ENCODE results near the gene PRDM15.

DNA sequence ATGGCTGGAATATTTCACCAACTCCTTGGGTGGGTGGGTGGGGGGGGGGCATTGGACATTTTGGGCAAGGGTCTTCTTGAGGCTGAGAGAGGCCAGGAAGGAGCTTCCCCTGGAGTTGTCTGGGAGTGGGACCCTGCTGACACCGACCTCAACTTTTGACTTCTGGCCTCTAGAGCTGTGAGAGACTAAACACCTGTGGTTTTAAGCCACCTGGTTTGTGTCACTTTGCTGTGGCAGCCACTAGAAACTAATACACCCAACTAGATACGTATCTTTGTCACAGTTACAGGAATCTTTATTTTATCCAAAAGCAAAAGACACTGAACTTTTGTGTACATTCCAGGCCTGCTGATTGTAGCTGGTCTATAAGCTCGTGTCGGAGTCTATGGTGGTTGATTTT, 102.4 kb downstream of the PRDM15 start:
- TF ChIP-seq POLR2A (IDR thresholded peaks at IDR 0.05), result no peak
- no peak for TF ChIP-seq POLR2AphosphoS5 (IDR thresholded peaks at IDR 0.05)
